Activated T-cell treated with anti-CD3 and anti-CD28 coated beads, Interleukin-2, amount 50 U/mL, for 48 hours (primary cell): ENCODE data around the gene FAM131B.

Source experiments
- DNase-seq, 2 experiments: peaks; one replicate each; pipeline ENCODE4 v3.0.0-alpha.2; 2020

FAM131B gene

DNA sequence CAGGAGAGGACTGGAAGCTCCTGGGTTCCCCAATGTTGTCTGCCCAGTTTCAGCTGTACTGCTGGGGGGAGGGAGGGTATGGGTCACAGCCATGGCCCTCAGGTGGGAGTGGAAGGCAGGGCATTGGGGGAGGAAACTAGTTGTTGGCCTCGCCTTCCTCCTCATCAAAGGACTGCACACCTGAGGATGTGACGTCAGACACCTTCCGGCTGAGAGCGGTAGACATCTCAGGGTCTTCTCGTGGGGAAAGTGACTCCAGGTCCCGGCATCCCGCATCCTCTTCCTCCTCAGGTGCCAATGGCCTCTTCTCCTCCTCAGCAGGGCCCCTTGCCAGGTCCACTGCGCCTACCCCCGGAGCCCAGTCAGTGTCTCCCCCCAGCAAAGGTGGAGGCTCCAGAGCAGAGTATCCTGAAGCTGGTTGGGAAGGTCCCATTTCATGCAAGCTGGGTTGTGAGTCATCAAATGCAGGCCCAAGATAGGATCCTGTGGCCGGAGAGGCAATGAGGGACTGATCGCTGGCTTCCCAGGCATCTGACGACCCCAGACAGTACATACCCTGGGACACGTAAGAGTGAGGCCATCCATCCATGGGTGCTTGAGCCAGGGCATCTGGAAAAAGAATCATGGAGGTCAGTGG, 6.0 kb downstream of the FAM131B start:
- no peak for DNase-seq

DNA sequence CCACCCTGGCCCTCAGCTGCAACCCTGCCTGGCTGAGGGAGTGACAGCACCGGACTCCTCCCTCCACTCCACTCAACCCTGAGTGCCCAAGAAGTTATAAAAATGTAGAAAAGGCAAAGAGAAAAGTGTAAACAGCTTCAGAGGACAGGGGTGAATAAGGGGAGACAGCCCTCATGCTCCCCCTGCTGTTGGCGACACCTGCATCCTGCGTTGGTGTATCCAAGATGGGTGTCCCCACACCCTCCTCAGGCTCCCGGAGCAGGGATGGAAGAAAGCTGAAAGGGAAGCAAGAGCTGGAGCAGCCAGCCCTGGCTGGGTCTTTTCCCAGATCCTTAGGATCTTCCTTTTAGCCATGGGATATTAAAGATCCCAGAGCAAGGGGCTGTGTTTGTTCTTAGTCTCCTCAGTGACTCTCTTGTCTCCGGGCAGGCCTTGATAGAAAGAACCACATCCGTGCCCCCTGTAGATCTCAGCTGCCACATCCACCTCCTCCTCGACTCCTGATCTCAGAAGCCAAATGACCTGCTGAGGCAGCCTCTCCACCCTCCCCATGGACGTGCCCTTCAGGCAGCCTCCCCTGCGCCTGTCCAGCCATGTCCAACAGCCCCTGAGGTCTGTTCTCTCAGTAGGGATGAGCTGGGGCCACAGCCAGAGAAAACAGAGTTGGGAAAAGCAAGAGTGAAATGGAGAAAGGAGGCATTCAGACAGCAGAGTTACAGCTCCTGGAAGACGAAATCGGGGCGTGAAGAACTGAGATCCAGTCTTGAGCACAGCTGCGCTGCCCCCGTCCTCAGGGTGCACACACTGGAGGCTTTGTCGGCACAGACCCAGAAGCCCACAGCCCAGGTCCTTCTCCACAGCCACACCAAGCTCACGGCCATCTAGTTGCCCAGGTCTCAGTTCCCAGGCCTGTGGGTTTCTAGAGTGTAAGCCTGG, 6.8 kb downstream of the FAM131B start:
- DNase-seq: no peak

DNA sequence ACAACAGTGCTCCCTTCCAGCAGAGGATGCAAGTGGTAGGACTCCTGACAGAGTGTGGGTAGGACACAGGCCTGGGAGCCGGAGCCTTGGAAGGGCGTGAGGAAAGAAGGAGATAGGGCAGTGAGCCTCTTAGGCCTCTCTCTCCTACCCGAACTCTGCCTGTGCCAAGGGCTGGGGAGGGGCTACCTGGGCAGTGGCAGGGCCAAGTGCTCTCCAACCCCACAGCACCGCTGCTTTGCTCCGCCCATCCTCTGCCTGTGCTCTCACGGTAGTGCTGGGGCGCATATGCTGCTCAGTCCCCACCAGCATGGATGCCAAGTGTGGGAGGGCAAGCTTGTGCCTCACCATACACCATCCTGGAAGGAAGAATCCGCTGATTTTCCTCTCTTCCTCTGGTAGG, 7.5 kb downstream of the FAM131B start:
- no peak for DNase-seq

DNA sequence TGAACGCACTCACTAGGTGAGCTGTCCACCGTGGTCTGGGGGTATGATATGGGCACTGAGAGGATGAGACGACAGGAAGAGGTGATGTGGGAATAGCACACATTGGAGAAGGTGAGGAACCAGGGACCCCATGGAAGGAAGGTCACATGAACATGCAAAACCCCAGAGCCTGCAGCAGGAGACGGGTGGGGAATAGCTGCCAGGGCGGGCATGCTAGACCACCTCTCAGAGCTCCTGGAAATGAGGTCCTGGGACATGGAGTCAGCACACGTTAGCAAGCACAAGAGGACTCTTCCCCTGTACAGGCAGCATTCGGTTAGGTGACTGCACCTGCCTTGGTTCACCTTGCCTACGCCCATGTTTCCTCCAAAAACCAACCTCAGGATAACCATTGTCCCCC, 8.1 kb downstream of the FAM131B start:
- no peak for DNase-seq

DNA sequence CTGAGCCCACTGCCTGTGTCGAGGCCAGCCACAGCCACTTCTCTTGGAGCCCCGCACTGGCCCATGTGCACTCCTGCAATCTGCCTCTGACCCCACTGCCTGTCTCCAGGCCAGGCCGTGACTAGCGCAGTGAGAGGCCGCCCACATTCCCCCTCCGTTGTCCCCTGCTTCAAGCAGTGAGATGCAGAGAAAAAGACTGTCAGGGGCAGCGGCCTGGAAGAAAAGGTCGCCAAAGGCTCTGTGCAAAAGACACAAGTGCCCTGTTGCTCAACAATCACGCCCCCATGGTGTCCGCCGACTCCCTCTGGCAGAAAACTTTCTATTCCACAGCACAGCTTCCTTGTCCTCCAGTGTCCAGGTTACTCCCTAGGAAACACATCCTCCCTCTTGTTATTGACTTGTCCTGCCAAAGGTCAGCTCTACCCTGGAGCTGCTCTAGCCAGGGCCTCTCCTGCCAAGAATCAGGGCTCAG, 9.9 kb downstream of the FAM131B start:
- DNase-seq: no peak

DNA sequence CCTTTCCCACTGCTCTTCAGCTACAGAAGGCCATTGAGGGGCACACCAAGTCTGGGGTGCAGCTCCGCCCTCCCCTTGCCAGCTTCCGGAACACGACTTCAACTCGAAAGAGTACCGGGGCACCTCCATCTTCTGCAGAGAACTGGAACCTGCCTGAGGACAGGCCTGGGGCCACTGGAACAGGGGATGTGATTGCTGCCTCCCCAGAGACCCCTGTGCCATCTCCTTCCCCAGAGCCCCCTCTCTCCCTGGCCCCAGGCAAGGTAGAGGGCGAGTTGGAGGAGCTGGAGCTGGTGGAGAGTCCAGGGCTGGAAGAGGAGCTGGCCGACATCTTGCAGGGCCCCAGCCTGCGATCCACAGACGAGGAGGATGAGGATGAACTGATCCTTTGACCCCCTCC, 10.9 kb downstream of the FAM131B start:
- no peak for DNase-seq

DNA sequence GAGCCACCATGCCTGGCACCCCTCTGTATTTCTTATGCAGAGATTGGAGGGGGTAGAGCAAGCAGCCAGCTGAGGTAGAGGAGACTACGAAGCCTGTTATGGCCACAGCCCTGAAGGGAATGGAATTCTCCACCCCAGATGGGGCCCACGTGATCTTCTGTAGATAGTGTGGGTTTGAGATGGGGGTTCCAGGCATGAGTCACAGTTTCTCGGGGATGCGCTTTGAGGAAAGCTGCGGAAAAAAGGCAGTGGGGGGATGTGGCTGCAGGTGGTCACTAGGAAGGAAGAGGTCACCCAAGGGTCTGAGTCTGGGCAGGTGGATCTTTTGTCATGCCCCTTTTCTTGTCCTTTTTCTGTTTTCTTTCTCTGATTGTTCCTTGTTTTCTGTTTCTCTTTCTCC, 11.5 kb downstream of the FAM131B start:
- DNase-seq: no peak

DNA sequence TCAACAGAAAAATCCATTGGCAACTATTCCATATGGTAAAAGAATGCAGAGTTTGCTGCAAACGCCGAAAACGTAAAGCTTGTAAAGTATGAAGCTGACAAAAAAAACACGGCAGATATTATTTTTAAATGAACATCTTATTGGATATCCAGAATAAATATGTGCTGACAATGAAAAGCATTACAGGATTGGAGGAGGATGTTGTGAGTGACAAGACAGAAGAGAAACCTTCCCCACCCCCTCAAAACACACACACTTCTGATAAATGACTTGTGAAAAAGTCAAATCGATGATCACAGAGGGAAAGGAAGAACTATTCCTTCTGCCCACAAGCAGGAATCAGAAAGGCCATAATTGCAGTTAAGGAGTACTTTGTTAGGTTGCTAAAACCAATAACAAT, 14.6 kb downstream of the FAM131B start:
- DNase-seq: no peak

DNA sequence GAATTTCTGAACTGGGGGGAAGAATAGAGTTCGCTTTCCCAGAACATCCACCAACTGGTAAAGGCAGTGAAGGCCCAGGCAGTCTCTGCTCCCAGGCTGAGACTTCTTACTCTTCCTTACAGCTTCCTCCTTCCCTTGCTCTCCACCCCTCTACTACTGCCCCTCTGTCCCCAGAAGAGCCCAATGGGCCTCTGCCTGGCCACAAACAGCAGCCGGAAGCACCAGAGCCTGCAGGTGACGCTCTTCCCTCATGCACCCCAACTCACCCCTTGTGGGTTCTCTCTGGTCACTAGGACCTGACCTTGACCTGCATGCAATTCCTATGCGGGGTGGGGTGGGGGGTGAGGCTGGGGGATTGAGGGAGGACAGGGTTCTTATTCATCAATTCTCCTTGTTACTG, 16.5 kb downstream of the FAM131B start:
- DNase-seq: no peak

DNA sequence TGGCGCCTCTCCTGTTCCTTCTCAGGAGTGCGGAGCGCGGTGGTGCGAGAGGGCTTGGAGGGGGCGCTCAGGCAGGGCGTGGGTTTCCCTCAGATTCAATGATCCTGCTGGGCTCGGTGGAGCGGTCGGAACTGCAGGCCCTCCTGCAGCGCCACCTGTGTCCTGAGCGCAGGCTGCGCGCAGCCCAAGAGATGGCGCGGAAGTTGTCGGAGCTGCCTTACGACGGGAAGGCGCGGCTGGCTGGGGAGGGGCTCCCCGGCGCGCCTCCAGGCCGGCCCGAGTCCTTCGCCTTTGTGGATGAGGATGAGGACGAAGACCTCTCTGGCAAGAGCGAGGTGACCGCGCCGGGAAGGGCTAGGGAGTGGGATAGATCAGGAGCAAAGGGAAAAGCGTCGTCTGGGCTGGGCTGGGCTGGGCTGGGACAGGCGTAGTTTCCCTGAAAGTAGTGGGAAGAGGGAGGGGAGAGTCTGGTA, 17.0 kb downstream of the FAM131B start:
- DNase-seq: peak; percentile 73 to 81

DNA sequence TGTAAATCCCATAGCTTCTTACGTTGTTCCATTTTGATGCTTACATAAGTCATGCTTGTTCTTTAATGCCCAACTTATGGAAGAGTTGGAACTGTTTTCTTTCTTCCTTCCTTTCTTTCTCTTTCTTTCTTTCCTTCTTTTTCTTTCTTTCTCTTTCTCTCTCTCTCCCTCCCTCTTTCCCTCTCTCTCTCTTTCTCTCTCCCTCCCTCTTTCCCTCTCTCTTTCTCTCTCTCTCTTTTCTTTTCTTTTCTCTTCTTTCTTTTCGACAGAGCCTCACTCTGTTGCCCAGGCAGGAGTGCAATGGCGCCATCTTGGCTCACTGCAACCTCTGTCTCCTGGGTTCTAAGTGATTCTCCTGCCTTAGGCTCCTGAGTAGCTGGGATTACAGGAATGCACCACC, 18.9 kb downstream of the FAM131B start:
- no peak for DNase-seq

DNA sequence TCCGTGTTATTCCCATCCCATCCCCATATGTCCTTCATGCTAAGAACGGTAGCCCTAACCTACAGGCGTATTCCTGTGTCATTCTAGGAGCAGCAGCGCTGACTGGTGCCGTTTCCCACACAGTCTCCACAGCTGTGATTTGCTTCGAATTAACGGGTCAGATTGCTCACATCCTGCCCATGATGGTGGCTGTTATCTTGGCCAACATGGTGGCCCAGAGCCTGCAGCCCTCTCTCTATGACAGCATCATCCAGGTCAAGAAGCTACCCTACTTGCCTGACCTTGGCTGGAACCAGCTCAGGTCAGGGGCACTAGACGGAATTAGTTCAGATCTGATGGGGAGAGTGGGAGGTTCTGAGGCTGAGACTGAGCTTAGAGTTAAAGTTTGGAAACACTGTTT, 20.7 kb downstream of the FAM131B start:
- no peak for DNase-seq

DNA sequence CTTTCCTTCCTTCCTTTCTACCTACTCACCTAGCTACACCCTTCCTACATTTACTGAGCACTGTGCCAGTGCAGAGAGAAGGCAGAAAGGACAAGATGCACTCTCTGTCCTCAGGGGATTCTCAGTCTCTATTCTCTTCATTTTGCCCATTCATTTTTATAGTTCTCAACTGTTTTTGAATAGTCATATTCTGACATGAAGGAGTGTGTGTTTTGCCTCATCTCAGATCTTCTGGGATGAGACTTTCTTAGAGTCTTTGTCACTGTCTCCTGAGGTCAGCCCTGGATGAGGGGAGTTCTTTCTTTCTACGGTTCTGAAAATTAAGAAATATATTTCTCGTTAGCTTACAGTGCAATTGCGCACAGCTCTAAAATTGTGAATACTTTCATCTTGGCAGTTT, 25.3 kb downstream of the FAM131B start:
- no peak for DNase-seq

DNA sequence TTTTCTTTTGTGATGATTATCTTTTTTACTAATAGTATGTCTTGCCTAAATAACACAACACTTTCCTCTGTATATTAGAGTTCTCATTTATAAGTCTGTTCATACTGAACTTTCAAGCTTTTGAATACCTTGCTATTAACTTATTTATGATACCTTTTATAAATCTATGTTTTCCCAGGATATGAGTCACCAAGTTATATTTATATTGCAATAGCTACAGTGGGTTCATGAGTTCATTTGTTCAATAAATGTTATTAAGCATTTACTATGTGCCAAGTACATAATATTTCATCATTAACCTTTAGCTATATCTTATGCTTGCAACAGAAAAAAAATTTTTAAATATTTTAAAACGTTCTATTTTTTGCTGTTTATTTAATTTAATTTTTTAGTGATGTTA, 28.3 kb downstream of the FAM131B start:
- DNase-seq: no peak

DNA sequence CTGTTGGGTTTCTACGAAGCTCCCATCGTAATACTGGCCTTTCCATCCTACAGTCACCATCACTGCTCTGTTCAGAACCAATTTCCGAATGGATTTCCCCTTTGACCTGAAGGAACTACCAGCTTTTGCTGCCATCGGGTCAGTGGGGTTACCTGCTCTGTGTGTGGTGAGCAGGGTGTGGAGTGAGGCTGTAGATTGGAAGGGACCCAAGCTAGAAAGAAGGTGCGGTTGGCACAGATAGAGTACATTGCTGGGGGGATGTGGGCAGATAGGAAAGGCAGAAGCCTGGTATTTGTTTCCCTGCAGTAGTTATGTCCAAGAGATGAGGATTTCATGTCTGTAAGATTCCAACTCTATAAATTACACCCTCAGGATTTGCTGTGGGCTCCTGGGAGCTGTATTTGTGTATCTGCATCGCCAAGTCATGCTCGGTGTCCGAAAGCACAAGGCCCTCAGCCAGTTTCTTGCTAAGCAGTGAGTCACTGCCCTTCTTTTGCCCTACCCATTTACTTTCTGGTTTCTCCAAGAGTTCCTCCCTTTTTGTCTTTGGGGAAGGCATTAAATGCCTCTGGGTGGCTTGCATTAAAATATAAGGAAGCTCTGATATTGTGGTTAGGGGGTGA, 31.2 kb downstream of the FAM131B start:
- no peak for DNase-seq

DNA sequence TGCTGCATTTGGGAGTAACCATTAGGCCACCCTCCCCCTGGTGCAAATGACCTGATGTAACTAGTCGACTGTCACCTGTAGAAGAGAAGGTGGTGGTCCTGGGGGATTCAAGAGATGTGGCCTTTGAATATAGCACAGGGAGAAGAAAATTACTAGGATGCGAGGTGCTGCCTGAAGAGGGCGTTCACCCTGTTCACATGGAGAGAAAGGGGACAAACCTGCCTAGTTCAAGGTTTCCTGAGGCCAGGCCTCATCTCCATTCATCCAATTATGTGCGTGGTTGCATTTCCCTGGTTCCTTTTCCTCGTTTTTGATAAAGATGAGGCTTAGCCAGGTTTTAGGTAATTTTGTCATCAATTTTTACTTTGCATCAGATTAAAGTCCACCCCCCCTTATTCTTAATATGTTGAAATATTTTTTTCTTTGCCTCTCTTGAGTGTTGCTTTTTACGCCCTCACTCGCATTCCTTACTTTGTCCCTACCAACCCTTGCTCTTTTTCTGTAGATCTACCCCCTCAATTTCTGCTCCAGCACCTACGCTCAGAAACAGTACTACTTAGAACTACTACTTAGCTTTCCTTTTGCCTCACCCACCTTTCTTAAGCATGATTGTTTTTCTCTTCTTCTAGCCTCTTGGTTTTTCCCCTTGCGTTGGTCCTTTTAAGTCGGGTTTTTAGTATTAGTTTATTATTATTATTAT, 32.9 kb downstream of the FAM131B start:
- no peak for DNase-seq

DNA sequence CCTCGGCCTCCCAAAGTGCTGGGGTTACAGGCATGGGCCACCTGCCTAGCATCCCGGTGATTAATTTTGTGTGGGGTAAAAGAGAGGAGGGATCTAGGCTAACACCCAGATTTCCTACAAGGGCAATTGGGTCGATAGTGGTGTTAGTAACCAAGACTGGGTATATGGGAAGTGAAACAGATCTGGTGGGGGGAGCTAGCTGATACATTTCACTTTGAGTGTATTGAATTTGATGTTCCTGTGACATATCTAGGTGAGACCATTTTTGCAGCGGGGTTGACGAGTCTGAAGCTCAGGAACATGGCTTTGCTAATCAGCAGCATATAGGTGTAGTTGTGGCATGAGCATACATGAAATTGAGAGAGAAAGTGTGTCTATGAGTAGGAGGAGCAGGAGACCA, 34.6 kb downstream of the FAM131B start:
- no peak for DNase-seq

DNA sequence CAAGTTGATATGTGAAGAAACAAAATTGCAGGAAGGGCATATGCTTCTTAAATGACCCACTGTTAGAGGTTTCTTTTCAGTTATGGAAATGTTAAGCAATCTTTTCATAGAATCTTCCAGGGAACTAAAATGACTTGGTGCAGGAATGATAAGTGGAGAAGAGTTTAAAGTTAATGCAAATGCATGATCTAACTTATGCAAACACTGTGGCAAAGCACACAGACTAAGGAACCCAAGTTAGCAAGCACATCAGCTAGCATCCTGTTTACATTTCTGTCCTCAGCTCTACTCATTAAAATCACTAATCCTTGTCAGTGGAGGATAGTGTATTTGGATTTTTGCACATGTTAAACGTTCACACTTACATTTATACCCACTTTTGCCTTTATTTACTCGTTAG, 37.3 kb downstream of the FAM131B start:
- no peak for DNase-seq

DNA sequence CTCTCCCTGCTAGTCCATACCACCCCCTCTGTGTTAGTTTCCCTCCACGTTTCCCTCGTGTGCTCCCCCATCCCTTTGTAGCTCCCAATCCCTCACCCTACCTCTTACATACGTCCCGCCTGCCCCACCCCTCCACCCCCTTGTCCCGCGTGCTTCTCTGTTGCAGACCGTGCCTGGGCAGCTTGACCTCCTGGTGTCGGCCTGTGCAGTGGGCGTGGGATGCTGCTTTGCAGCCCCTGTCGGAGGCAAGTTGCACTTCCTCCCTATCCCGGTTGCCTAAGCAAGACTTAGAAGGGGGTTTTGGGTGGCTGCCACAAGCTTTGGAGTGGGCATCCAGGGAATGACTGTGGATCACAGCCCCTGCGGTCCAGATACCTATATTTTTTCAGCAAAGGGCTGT, 38.9 kb downstream of the FAM131B start:
- DNase-seq: no peak

DNA sequence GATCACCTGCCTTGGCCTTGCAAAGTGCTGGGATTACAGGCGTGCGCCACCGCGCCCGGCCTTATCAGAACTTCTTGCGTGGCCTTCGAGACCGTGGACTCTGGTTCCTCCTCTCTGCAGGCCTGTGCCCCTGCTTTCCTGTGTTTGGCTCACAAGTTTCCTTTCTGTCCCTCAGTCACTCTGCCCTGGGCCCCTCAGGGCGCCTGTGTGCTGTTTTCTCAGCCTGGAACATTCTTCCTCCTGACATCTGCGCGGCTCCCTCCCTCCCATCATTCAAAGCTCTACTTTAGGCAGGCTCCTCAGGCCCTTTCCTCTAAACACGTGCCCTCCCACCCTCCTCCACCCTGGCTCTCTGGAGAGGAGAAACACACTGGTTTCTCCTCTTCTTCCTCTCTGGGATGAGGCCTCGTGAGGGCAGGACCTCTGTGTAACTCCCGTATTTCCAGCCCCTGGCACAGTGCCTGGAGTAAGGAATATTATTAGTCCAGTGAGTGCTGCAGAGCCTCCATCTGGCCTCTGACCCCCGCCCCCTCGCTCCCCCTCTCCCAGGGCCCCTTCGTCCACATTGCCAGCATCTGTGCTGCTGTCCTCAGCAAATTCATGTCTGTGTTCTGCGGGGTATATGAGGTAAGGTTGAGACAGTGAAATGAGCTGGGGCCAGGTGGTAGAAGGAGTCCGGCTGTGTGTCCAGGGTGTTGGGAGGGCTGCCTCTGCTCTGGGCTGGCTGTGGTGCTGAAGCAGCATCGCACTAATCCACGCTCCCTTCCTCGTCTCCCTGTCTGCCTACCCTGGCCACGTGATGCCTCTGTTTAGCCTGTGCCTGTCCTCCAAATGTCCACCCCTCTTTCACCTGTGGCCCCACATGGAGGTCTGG, 39.5 kb downstream of the FAM131B start:
- no peak for DNase-seq

DNA sequence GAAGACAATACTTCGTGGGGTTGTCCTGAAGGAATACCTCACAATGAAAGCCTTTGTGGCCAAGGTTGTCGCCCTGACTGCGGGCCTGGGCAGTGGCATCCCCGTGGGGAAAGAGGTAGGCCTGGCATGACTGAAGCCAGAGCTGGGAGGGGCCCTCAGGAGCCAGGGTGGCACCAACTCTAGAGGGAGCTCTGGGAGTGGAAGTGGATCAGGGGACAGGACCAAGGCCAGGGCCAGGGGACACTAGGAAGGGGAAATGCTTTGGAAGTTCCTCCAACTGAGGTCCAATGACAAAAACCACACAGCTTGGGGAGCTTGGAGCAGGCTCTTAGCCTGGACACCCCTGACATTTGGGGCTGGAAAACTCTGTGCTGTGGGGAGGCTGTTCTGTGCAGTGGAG, 40.8 kb downstream of the FAM131B start:
- no peak for DNase-seq

DNA sequence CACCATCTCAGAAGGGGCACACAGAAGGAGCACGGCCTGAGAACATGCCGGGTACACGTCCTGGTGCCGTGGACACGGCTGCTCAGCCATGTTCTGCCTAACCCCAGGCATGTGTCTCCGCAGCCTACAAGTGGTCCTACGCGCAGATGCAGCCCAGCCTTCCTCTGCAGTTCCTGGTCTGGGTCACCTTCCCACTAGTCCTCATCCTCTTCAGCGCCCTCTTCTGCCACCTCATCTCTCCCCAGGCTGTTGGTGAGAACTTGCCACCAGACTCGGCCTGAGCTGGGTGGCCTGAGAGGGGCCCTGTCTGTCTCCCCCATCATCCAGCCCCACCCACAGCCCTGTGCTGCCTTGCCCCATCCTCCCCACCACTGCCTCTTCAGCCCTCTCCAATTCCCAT, 41.3 kb downstream of the FAM131B start:
- DNase-seq: no peak
